CD1c-positive myeloid dendritic cell (primary cell): ENCODE results near the gene SSBP4.
"Not testable (repeated sequence)": the region's sequence is repeated elsewhere in the genome, so short reads cannot be mapped to it uniquely, and the experiment has no call there.

ENCODE experiments used
- DNase-seq: peaks from one replicate; pipeline ENCODE4 v3.0.0-alpha.2; 2016; ENCODE audit errors: extremely low spot score

The SSBP4 gene

DNA sequence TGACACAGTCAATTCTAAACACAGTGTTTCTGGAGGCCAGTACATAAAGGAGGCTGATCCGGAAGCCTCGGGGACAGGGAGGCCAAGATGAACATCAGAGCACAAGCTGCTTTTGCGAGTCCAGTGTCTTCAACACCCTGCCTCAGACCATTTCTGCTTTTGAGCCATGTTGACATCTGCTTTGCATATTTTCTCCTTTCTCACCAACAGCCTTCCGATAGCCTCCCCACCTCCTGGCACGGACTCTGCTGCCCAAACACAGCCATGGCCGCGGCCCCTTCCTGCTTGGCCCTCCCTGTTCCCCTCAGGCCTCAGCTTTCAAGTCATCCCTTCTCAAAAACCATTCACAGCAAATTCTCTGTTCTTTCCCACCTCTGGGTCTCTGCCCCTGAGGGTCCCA, 25.4 kb upstream of the SSBP4 start:
- peak; percentile 85 for DNase-seq

DNA sequence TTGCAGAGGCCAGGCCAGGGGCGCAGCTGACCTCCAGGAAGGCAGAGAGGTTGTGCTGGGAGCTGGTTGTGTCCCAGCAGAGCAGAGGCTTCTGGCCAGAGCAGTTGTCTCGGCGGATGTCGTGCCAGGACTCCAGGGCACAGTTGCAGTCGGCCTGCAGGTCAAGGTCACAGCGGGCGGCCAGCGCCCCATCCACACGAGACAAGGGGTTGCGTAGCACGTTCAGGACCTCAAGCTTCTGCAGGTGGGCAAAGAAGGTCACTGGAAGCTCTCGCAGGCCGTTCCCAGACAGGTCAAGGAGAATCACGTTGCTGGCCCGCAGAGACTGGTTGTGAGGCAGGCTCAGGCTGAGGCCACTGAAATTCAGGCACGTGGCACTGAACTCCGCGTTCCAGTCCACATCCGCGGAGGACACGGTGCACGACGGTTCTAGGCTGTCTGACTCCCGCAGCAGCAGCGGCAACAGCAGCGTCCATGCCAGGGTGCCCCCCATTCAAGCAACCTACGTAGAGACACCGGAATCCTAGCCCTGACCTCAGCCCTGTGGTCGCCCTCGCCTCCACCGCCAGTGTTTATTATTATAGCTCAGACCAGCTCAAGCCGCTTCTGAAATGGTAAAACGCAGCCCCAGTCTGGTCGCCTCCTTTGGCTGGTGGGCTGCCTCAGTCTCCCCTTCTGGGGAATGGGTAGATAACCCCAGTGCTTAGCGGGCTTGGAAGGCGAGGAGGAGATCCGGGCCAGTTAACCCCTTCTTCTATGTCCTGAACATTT, 22.5 kb upstream of the SSBP4 start:
- no peak for DNase-seq

DNA sequence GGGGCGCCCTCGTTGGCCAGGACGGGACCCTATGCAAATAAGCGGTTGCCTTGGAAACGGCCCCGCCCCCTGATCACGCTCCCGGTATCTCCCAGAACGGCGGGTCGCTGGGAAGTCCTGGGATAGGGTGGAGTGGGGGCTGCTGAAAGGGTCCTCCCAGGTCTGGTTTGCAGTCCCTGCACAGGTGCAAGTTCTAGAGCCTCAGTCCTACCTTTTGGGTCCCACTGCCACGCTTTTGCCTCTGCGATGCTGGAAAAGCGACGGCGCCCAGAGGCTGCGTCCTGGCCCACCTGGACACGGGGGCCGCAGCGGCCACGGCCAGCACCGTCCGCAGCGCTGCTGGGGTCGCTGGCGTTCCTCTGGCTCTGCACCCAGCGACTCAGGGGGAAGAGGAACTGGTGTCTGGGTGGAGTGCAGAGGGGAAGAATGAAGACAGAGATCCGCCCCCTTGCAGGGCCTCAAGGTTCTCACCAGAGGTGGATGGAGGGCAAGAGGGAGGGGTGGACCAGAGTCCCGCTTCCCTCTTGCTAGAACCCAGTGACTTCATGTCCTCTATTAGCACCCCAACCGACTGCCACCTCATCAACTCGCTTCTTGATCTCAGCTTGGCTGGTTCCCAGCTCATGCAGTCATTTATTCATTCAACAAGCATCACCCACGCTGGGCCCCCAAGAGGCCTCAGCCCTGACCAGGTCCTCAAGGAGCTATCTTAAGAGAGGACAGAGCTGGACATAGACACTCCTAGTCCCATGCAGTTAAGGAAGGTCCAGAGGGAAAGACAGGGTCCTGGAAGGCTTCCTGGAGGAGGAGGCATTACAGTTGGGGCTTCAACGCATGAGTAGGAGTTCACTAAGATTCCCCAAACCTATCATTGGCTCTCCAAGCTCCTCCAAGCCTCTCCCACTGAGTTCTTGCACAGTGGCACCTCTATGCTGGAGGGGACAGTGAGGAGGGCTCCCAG, 21.7 kb upstream of the SSBP4 start, which contains the start of gene LRRC25:
LRRC25 (minus strand) TSS at position 381 of the 961 bp plus-strand sequence. CDS start 659 bp downstream, outside the sequence.
- peak; percentile 85 for DNase-seq

DNA sequence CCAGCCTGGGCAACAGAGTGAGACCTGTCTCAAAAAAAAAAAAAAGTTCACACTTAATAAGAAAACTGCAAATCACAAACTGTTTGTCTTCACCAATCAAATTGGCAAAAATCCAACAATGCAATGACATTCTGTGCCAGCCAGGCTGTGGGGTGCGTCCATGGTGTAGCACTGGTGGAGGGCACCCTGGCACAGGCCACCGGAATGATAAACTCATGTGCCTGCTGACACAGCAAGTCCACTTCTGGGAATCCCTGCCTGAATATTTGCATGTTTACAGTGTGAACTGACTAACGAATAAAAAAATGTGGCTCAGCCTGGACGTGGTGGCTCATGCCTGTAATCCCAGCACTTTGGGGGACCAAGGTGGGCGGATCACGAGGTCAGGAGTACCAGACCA, 20.2 kb upstream of the SSBP4 start:
- no peak for DNase-seq

DNA sequence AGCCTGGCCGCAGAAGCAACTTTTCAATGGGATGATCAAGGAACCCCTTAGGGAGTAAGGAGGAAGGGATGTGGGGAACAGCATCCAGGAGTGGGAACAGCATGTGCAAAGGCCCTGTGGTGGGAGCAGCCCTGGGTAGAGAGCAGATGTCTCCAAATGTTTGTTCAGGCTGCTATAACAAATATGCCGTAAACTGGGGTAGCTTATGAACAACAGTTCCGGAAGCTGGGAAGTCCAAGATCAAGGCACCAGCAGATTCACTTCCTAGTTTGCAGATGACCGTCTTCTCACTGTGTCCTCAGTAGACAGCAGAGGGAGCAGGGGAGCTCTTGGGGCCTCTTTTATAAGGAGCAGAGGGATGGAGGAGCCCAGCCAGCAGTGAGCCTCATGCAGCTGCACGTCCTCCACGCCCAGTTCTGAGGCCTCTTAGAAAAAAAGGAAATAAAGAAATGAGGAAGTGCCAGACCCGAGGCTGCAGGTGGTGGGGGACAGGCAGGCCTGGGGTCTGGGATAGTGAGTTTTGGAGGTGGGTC, 17.6 kb upstream of the SSBP4 start:
- DNase-seq, result peak; percentile 94

DNA sequence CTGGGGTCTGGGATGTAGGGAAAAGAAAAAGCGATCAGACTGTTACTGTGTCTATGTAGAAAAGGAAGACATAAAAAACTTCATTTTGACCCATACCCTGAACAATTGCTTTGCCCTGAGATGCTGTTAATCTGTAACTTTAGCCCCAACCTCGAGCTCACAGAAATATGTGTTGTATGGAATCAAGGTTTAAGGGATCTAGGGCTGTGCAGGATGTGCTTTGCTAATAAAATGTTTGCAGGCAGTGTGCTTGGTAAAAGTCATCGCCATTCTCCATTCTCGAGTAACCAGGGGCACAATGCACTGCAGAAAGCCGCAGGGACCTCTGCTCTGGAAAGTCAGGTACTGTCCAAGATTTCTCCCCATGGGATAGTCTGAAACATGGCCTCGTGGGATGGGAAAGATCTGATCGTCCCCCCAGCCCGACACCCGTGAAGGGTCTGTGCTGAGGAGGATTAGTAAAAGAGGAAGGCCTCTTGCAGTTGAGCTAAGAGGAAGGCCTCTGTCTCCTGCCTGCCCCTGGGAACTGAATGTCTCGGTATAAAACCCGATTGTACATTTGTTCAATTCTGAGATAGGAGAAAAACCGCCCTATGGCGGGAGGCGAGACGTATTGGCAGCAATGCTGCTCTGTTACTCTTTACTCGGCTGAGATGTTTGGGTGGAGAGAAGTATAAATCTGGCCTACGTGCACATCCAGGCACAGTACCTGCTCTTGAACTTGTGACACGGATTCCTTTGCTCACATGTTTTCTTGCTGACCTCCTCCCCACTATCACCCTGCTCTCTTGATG, 16.5 kb upstream of the SSBP4 start:
- not testable (repeated sequence) for DNase-seq

DNA sequence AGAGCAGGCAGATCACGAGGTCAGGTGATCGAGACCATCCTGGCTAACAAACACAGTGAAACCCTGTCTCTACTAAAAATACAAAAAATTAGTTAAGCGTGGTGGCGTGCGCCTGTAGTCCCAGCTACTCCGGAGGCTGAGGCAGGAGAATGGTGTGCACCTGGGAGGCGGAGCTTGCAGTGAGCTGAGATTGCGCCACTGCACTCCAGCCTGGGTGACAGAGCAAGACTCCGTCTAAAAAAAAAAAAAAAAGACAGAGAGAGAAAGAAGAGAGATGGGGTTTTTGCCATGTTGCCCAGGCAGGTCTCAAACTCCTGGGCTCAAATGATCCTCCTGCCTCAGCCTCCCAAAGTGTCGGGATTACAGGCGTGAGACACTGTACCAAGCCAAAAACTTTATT, 13.4 kb upstream of the SSBP4 start:
- not testable (repeated sequence) for DNase-seq

DNA sequence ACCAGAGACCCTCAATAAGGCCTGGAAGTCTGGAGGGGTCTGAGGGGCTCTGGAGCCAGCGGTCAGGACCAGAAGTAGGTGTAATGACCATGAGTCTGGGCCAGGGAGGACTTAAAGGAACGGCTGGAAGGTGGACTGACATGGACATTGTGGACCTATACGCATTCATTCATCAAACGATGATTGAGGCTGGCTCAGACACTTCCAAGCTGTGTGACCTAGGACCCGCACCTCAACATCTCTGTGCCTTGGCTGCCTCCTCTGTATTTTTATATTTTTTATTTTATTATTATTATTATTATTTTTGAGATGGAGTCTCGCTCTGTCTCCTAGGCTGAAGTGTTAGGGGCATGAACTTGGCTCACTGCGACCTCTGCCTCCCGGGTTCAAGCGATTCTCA, 12.4 kb upstream of the SSBP4 start:
- no peak for DNase-seq

DNA sequence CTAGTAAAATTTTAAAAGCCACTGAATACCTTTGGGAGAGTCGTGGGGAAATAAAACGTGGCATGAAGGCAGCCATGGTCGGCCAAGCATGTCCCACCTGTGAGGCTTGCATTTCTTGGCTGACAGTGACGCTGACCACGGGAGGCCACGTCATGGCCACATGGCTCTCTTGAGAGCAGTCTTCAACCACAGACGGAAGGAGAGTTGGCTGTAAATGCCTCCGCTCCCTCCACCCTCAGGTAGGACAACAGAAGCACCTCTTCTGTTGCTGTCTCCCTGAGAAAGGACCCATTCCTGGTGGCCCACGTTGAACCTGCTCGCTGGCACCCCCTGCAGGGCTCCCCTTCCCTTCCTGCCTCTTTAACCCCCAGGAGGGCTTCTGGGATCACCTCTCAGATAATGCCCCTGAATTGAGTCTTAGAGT, 11.1 kb upstream of the SSBP4 start:
- DNase-seq, result peak; percentile 58

DNA sequence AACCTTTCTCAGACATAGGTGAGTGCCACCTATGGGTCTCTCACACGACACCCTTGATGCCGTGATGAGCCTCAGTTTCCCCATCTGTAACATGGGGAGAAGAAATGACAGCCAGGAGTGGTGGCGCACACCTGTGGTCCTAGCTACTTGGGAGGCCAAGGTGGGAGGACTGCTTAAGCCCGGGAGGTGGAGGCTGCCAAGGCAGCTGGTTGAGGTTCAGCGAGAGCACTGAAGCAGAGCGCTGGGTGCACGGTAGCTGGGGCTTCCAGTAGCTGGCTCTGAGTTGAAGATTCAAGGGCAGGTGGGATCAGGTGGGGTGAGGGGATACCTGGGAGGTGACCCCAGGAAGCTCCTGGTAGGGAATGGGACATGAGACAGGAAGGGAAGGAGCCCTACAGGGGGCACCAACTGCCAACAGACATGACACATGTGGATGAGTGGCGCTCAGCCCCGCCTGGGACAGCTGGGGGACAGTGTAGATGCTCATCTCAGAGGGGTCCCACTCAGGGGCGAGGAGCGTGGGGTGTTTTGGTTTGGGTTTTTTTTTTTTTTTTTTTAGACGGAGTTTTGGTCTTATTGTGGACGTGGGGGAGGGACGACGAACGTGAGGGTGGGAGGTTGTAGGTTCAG, 6.5 kb upstream of the SSBP4 start:
- DNase-seq, result no peak

DNA sequence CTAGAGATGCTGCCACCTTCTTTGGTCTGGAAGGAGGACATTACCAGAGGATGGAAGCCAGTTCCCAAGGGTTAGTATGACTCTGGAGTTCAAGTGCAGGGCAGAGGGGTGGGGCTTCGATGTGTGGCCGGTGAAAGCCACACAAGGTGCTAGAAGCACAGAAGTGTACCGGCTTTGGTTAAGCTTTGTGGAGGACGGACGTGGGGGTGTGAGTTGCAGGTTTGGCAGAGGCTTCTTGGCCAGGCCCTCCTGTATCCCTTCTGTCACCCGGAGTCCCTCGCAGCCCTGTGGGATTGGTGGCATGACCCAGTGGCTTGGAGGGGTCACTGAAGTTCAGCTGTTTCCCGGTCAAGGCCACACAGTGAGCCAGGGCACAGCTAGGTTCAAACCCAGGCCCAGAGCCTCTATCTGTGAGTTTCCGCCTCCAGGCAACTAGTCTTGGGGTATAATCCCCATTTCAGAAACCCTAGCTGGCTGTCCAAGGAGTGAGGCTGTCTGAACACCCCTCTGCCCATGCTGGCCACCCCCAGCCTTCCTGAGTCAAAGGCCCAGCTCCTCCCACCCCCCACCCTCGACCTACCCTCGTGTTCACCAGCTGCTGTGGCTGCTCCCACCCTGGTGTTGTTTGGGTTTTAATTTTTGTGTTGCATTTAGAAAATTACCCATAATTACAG, 4.6 kb upstream of the SSBP4 start:
- peak; percentile 56 for DNase-seq

DNA sequence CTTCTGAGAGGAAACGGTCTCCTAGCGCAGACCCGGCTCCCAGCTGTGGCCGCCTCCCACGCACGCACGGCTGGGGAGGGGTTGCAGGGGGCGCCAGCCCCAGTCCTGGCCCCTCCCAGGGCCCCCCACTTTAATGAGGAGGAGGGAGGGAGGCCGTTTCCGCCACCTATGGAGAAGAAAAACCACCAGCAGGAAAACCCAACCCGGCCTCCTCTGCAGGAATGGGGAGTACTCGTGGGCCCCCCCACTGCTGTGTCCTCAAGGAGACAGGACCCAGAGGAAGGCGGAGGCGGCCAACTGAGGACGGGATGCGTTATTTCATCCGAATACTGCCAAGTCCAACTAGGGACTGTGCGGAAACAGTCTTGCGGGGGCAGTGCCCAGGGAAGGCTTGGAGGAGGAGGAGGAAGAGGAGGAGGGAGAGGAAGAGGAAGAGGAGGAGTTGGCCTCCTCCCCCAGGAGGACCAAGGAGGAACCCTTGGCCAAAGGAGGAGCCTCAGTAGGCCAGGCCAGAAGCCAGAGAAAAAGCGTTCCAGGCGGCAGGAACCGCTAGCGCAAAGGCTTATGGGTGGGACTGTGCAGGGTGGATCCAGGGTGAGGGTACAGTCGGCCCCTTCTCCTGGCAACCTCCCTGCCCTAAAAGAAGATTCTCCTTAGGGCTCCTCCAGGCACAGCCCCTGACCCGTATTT, 3.9 kb upstream of the SSBP4 start:
- DNase-seq, result peak; percentile 85

DNA sequence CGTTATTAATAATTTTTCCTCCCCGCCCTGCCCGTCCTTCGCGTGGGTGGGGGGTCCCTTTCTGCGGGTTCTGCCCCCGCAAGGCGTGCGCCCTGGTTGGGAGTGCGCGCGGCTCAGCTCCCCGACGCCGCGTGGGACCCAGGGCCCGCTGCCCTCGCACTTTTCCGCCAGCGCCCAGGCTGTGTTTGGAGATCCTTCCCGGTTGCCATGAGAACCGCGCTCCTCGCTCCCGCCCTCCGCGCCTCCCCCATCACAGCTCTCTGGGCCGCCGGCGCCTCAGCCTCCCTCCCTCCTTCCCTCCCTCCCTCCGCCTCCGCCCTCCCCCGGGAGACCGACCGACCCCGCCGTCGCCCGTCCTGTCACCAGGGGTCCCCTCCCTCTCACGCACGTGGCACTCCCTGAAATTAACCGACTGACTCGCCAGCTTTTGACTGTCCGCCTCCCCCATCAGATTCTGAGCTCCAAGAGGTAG, 2.4 kb upstream of the SSBP4 start:
- peak; percentile 90 for DNase-seq

DNA sequence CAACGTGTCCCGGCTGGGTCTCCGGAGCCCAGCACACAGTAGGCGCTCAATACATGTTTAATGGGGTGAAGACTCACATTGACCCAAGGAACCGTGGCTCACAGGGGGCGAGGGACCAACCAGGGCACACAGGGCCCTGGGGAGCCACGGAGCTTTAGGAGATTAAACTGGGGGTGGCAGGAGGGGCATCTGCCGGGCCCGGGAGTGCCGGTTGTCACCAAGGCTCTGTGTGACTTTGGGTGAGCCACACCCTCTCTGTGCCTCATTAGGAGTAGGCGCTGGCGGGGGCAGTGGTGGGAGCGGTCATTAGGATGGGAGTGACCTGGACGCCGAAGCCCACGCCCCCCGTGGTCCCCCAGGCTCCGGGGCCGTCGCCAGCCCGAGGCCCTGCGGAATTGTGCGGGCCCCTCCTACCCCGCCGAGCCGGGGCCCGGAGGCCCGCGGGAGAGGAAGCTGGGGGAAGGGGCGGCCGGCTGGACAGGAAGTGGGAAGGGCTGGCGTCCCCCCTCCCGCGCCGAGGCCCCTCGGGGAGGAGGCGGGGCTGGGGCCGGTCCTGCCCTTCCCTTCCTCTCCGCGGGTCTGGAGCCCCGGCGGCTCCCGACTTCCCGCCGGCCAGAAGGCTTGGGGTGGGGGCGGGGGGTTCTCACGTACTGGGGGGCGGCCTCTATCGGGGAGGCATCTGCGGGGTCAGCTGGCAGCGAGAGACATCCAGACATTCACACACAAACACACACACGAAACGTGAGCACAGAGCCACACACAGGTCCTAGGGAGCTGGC, 1.8 kb upstream of the SSBP4 start:
- peak; percentile 85 for DNase-seq

DNA sequence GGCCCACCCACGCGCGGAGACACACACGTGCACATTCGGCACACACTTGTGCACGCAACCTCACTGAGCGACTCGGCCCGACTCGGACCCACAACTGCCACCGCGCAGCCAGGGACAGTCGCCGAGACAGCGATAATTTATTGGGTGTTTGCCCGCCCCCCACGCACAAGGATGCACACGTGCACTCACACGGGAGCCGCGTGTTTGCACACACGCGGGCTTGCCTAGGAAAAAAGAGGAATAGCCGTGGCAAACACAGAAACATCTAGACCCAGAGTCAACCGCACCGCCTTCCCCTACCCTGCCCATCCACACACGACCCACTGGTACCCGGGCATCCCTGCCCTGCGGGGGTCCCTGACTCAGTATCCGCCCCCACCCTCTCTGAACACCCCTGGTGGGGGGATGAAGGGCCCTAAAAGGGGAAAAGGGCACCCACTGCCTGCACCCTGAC, 1.1 kb upstream of the SSBP4 start:
- DNase-seq, result peak; percentile 86

DNA sequence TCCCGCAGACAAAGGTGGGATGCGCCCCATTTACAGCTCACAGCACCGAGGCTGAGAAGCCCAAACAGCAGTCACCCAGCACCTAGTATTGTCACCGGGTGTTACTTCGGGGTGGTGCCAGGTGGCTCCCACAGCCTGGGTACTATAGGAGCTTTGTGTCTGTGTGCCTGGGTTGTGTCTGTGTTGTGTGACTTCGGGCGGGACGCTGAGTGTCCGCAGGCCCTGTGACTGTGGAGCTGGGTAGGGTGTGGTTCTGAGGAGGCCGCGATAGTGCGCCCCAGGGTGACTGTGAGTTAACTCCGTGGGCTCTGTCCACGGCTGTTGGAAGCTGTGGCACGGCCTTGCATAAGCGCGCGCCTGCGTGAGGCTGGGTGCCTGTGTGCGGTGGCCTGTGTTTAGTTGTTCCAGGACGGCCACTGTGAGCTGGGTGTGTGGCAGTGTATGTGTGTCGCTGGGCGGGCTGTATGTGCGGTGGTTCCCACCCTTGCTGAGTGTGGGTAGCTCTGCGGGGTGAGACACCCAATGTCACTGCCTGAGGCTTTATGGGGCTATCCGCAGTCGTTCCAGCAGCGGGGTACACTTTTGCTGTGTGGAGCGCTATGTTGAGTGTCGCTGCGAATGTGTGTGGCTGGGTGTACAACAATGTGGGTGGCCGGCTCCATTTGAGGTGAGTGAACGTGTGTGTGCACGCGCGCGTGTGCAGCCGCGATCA, 559 bp upstream of the SSBP4 start:
- DNase-seq, result peak; percentile 56

DNA sequence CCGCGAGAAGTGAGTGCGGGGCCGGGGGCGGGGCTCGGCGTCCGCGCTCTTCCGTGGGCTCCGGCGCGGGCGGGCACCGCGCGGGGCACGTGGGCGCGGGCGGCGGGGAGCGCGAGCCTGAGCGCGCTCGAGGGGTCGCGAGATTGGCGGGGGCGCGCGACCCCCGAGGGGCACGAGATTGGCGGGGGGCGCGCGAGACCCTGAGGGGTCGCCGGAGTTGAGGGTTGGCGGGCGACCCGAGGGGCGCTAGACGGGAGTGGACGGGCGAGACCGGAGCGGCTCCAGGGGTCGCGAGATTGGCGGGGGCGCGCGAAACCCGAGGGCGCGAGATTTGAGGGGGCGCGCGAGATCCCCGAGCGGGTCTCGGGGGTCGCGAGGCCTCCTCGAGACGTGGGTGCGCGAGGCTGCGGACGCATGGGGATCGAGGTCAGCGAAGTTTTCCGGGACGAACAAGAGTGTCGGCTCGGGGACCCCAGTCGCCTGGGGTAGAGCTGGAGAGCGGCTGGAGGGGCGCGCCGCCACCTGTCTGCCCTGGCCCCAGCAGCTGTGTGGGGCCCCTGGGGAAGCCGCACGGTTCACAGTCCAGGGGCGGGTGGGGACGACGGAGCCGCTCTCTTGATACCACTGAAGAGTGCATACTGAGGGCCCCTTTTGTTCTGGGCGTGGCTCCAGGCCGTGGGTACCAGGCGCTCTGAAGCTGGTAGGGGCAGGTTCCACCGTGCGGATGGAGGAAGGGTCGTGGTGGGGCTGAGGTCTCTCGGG, 682 bp downstream of the SSBP4 start:
- peak; percentile 32 for DNase-seq
